Smooth muscle cell (in vitro differentiated cells): ENCODE results near the gene POLG. TPM values are rescaled to one million over a fixed set of nuclear protein-coding genes. Genes with fewer than 3 reads are reported as not detected.

ENCODE experiments used
- DNase-seq: peaks from one replicate; lab custom pipeline; 2025; ENCODE audit not compliant: unreplicated experiment; lab: John Stamatoyannopoulos, UW
- H2AFZ ChIP-seq: fragments of 200-600 bp; sonication (generic); 2 replicates; pipeline ENCODE4 v1.6.0; 2016; ENCODE audit warnings: antibody characterized with exemption, low read depth, mild to moderate bottlenecking
- H3F3A ChIP-seq: fragments of 200-600 bp; sonication (generic); 2 replicates; pipeline ENCODE4 v1.6.0; 2017; ENCODE audit warnings: antibody characterized with exemption, low read depth
- H3K27ac ChIP-seq: fragments of 200-600 bp; sonication (generic); 2 replicates; pipeline ENCODE4 v1.5.1; 2016; ENCODE audit warnings: low read depth, mild to moderate bottlenecking
- H3K27me3 ChIP-seq: fragments of 200-600 bp; sonication (generic); 2 replicates; pipeline ENCODE4 v1.6.1; 2016; ENCODE audit warnings: low read depth, mild to moderate bottlenecking
- H3K36me3 ChIP-seq: fragments of 200-600 bp; sonication (generic); 2 replicates; pipeline ENCODE4 v1.5.1; 2016; ENCODE audit warnings: low read depth
- H3K4me1 ChIP-seq: fragments of 200-600 bp; sonication (generic); 2 replicates; pipeline ENCODE4 v1.5.1; 2016; ENCODE audit warnings: low read depth
- H3K4me2 ChIP-seq: fragments of 200-600 bp; sonication (generic); 2 replicates; pipeline ENCODE4 v1.6.0; 2016; ENCODE audit warnings: mild to moderate bottlenecking
- H3K4me3 ChIP-seq: fragments of 200-600 bp; sonication (generic); 2 replicates; pipeline ENCODE4 v1.5.1; 2016; ENCODE audit warnings: mild to moderate bottlenecking
- H3K79me2 ChIP-seq: fragments of 200-600 bp; sonication (generic); 2 replicates; pipeline ENCODE4 v1.6.0; 2016; ENCODE audit warnings: low read depth, mild to moderate bottlenecking
- H3K9ac ChIP-seq: fragments of 200-600 bp; sonication (generic); 2 replicates; pipeline ENCODE4 v1.6.0; 2016; ENCODE audit warnings: low read depth
- H3K9me3 ChIP-seq: fragments of 200-600 bp; sonication (generic); replicated peaks from 2 replicates; pipeline ENCODE4 v1.5.1; 2016; ENCODE audit warnings: low read depth
- H4K20me1 ChIP-seq: fragments of 200-600 bp; sonication (generic); 2 replicates; pipeline ENCODE4 v1.6.0; 2016; ENCODE audit warnings: low read depth
- WGBS: methylation state at CpG from one replicate; pipeline ENCODE4 v1.1.7; 2016; ENCODE audit warnings: low lambda C conversion rate; 5-methylcytosine and 5-hydroxymethylcytosine counted together
- polyA plus RNA-seq: library from polyadenylated mRNA; unstranded; fragments of >200 nt; fragmentation: Nextera tagmentation; extraction: Ambion mirVana; gene quantifications from 2 replicates; pipeline ENCODE4 v1.2.1, GENCODE V29; 2016
- total RNA-seq: library from RNA; depleted of rRNA; stranded (reverse); fragments of >200 nt; gene quantifications from 2 replicates; pipeline ENCODE4 v1.2.3, GENCODE V29; 2014
- TF ChIP-seq, protein P1 (sequence below): fragments of 200-600 bp; sonication (generic); IDR thresholded peaks from 2 replicates; pipeline ENCODE4 v1.5.1; 2017; ENCODE audit warnings: borderline replicate concordance, mild to moderate bottlenecking, antibody characterized with exemption; ENCODE audit not compliant: insufficient read depth, poor library complexity, severe bottlenecking

The POLG gene
- total and polyA plus RNA-seq, 2 experiments from 2014 or later, result 34.3 to 41.6 TPM

DNA sequence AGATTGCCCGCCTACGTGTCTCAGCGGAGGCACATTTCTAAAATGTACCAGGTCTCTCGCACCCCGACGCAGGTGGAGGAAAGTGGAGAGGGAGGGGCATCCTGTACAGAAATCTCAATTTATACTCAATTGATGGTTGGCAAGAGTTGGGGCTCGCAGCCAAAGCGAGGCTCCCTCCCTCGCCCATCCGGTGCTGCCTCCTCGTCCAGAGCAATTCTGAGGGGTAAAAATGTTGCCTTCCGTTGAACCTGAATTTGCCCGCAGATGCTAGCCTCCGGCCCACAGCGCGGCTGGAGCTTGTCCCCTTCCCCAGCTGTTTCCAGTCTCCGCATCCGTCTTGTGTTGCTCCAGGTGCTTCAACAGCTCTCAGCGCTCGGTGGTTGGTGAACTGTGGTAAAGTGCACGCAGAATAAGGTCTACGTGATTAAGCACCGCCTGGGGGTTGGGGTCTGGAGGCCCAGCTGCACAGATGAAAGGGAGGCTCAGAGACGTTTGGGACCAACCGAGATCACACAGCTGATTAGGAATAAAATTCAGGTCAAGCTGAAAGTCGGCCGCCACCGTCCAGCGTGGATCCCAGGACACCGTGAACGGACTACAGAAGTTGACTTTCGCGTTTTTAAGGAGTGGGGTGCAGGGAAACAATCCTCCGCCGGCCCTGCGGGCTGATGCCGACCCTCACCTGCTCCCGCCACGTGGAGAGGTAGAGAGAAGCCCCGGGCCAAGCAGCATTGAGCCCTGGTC lies 846 bp upstream of the POLG start:
- Histone ChIP-seq H3K27me3 (peaks cover 7% of the 10 kb centered on the region), H3K9me3 (no peaks in the 10 kb centered on the region), H4K20me1 (peaks cover 38% of the 10 kb centered on the region), H3K9ac (no peak overlapping the region), H3K36me3 (peaks cover 3% of the 10 kb centered on the region), H3K79me2 (peaks cover 32% of the 10 kb centered on the region), H3F3A (peaks cover 4% of the 10 kb centered on the region), H3K4me3 (peak overlapping the region; percentile 43), H3K4me1 (peaks cover 15% of the 10 kb centered on the region), H3K27ac (no peak overlapping the region), H3K4me2 (peak overlapping the region; percentile 74), H2AFZ (no peak overlapping the region)
- TF ChIP-seq, protein P1, sequence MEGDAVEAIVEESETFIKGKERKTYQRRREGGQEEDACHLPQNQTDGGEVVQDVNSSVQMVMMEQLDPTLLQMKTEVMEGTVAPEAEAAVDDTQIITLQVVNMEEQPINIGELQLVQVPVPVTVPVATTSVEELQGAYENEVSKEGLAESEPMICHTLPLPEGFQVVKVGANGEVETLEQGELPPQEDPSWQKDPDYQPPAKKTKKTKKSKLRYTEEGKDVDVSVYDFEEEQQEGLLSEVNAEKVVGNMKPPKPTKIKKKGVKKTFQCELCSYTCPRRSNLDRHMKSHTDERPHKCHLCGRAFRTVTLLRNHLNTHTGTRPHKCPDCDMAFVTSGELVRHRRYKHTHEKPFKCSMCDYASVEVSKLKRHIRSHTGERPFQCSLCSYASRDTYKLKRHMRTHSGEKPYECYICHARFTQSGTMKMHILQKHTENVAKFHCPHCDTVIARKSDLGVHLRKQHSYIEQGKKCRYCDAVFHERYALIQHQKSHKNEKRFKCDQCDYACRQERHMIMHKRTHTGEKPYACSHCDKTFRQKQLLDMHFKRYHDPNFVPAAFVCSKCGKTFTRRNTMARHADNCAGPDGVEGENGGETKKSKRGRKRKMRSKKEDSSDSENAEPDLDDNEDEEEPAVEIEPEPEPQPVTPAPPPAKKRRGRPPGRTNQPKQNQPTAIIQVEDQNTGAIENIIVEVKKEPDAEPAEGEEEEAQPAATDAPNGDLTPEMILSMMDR, result no peak
- WGBS, result 7% methylated on average over 40 of the region's 40 CpGs
- DNase-seq, result no peak

DNA sequence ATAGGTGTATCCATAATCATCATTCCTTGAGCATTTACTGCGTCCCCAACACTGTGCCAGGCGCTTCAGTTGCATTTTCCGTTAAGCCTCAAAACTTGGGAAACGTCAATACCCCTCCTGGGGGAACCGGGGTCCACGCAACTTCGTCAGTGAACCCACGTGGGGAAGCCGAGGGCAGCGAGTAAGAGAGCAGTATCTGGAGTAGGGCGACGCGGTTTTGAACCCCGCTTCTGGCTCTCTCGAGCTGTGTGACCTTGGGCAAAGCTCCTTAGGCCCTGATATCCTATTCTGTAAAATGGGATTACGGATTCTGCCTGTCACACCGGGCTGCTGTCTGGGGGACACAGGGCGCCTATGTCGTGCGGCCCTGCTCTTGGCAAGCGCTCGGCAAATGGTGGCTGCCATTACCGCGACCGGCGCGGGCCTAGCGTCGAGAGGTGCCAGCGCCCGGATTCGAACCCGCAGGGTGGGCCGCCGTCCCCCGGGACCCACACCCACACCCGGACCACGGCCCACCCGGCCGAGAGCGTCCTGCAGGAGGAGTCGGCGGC lies 590 bp downstream of the POLG start:
- peak; percentile 48 for DNase-seq
- H3K9me3 ChIP-seq, result no peaks in the 10 kb centered on the region

DNA sequence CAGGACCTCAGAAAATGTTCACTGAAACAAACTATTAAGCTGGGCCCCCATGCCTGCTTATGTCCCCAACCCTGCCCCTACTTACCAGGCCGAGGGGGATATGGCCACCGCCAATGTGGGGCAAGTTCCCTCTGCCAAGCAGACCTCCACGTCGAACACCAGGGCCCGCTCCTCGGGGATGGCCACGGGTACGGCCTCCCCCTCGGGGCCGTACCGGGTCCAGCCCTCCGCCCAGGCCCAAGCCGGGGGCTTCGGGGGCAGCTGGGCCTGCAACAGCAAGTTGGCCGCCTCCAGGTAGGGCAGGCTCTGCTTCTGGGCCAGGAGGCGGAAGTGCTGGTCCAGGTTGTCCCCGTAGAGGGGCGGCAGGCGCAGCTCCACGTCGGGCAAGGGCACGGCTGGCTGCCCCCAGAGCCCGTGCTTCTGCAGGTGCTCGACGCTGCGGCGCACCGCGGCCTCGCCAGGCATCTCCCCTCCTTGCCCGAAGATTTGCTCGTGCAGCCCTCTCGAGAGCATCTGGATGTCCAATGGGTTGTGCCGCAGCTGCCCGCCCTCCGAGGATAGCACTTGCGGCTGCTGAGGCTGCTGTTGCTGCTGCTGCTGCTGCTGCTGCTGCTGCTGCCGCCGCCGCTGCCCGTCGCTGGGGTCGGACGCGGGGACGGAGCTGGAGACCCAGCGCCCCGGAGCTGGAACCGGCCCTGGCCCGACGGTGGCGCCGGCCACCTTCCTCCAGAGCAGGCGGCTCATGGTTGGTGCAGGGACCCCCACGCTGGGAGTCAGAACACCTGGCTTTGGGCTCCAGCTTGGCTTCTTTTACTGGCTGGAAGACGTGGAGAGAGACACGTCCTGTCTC lies 1.4 kb downstream of the POLG start:
- Histone ChIP-seq H3K27ac (no peak overlapping the region), H4K20me1 (peaks cover 60% of the 10 kb centered on the region), H3K79me2 (peaks cover 37% of the 10 kb centered on the region), H3K27me3 (no peaks in the 10 kb centered on the region), H3K4me2 (peak overlapping the region; percentile 97), H3K4me1 (peaks cover 15% of the 10 kb centered on the region), H3K9me3 (no peaks in the 10 kb centered on the region), H3K4me3 (peak overlapping the region; percentile 74), H3K9ac (peak overlapping the region; percentile 88), H3F3A (peaks cover 4% of the 10 kb centered on the region), H3K36me3 (peaks cover 3% of the 10 kb centered on the region), H2AFZ (no peak overlapping the region)
- TF ChIP-seq, protein P1, result no peak
- DNase-seq, result no peak
- 87% methylated on average over 57 of the region's 57 CpGs for WGBS

More for the DNA sequence above, 590 bp downstream of the POLG start:
- H3K27ac ChIP-seq, result peak overlapping the region; percentile 76
- H3K4me1 ChIP-seq, result peaks cover 15% of the 10 kb centered on the region
- peak overlapping the region; percentile 97 for H3K4me2 ChIP-seq
- H4K20me1 ChIP-seq, result peaks cover 52% of the 10 kb centered on the region
- peaks cover 3% of the 10 kb centered on the region for H3K36me3 ChIP-seq
- H3F3A ChIP-seq, result peaks cover 4% of the 10 kb centered on the region
- peak overlapping the region; percentile 88 for H3K9ac ChIP-seq
- WGBS, result 4% methylated on average over 42 of the region's 43 CpGs
- H2AFZ ChIP-seq, result peak overlapping the region; percentile 65
- H3K27me3 ChIP-seq, result peaks cover under 1% of the 10 kb centered on the region
- TF ChIP-seq, protein P1, result no peak
- peaks cover 37% of the 10 kb centered on the region for H3K79me2 ChIP-seq
- H3K4me3 ChIP-seq, result peak overlapping the region; percentile 74
